GM13976 (cell line): ENCODE results near the gene FAM20C.

Source experiments
- DNase-seq: peaks from one replicate; pipeline ENCODE4 v3.0.0; 2012; ENCODE audit warnings: low spot score
- in situ Hi-C: fragments of 300-500 bp; cut with MboI; formaldehyde crosslinking; loops from one replicate; pipeline ENCODE4 v1.12.0; 2022; ENCODE audit warnings: low sequenced_read_pairs, mixed read lengths, inconsistent platforms; ENCODE audit not compliant: unreplicated experiment
- TF ChIP-seq, protein P1 (sequence below): IDR thresholded peaks from 2 replicates; pipeline ENCODE4 v1.5.1; 2012; ENCODE audit warnings: borderline replicate concordance, mild to moderate bottlenecking; ENCODE audit not compliant: insufficient read depth; ENCODE audit errors: extremely low read depth, missing control alignments, control extremely low read depth

Gene FAM20C

DNA sequence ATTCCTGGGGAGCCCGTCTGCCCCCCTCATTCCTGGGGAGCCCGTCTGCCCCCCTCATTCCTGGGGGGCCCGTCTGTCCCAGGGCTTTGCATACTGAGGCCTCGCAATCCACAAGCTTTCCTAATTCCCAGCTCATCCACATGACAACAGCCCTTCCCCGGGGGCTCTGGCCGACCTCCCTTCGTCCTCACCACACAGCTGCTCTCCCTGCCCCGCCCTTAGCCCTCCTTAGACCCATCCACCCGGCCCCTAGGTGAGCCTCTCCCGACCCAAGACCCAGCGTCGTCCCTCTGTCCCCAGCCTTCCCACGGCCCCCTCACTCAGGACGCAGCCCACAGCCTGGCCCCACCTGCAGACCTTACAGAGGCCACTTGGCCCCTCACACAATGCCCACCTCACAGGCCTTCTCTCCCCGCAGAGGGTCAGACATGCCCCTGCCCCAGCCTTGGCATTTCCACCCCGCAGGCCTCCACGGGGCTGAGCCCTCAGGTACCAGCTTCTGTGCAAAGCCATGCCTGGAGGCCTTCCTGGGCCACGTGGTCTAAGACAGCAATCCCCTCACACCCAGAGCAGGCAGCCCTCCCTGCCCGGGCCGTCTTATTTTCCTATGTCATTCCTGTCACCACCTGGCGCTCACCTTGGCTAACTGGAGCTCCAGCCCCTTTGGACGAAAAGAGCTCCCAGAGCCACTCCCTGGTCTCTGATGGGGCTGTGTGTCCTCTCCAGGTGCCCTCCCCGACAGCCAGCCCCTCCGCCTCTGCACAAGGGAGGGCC, 3.5 kb upstream of the FAM20C start:
- in situ Hi-C loops = no loop called here
- TF ChIP-seq, protein P1, sequence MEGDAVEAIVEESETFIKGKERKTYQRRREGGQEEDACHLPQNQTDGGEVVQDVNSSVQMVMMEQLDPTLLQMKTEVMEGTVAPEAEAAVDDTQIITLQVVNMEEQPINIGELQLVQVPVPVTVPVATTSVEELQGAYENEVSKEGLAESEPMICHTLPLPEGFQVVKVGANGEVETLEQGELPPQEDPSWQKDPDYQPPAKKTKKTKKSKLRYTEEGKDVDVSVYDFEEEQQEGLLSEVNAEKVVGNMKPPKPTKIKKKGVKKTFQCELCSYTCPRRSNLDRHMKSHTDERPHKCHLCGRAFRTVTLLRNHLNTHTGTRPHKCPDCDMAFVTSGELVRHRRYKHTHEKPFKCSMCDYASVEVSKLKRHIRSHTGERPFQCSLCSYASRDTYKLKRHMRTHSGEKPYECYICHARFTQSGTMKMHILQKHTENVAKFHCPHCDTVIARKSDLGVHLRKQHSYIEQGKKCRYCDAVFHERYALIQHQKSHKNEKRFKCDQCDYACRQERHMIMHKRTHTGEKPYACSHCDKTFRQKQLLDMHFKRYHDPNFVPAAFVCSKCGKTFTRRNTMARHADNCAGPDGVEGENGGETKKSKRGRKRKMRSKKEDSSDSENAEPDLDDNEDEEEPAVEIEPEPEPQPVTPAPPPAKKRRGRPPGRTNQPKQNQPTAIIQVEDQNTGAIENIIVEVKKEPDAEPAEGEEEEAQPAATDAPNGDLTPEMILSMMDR = no peak
- DNase-seq = no peak

DNA sequence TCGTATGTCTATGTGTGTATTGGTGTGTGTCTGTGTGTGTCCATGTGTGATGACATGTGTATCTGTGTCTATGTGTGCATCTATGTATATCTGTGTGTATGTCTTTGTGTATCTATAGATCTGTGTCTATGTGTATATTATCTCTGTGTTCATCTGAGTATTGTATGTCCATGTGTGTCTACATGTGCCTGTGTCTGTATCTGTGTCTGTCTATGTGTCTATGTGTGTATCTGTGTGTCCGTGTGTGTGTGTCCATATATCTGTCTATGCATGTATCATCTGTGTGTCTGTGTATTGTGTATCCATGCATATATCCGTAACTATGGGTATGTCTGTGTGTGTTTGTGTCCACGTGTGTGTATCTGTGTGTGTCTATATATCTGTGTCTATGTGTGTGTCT, 2.7 kb upstream of the FAM20C start:
- in situ Hi-C loops = no loop called here
- no peak for DNase-seq
- TF ChIP-seq, protein P1 = no peak

DNA sequence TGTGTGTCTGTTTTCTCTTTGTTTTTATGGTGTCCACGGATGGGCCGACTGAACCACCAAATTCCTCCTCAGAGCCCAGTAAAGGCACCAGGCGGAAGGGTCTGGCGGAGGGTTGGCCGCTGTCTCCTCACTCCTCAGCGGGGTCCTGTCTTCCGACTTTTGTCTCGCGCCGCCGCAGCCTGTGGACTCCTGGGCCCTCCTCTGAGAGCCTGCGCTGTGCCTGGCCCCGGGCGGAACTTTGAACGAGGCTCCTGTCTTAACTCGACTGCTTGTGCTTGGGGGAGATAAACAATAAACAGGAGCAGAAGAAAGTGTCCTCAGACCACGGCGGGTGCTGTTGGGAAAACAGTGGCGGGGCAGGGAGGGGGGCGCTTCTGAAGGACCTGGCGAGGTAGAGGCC, 2.2 kb upstream of the FAM20C start:
- in situ Hi-C loops = no loop called here
- TF ChIP-seq, protein P1 = no peak
- no peak for DNase-seq

DNA sequence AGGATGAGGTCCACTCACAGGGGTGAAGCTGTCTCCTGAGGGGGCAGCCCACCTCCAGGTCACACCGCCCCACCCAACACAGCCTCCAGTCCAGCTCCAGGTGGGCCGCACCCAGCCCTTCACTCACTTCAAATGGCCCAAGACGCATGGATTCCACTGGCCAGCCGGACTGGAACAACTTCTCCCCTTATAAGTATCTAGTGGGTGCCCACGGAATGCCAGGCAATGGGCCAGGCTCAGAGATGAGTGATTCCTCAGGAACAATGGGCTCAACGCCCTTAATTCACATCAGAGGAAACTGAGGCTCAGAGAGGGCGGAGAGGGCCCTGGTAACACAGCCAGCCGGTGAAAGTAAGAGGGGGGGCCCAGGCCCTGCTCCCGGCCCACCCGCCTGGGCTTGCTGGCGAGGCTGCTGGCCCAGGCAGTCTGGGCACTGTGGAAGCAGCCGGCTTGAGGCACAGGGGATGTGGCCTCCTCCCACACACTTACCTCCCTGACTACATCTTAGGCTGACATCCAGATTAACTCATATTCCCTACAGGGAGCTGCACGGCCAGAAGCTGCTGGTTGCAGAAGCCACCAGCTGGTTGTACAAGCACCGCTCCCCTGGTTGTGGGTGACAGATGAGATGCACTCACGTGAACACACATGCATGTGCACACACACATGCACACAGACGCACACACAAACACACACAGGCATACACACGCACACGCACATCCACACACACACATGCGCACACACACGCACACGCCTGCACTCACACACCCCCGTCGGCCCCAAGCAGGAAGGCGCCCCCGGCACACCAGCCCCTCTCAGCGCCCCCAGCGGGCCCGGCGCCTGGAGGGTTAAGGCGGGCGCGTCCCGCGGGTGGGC, 1.0 kb upstream of the FAM20C start:
- DNase-seq = no peak
- in situ Hi-C loops = no loop called here
- TF ChIP-seq, protein P1 = no peak

DNA sequence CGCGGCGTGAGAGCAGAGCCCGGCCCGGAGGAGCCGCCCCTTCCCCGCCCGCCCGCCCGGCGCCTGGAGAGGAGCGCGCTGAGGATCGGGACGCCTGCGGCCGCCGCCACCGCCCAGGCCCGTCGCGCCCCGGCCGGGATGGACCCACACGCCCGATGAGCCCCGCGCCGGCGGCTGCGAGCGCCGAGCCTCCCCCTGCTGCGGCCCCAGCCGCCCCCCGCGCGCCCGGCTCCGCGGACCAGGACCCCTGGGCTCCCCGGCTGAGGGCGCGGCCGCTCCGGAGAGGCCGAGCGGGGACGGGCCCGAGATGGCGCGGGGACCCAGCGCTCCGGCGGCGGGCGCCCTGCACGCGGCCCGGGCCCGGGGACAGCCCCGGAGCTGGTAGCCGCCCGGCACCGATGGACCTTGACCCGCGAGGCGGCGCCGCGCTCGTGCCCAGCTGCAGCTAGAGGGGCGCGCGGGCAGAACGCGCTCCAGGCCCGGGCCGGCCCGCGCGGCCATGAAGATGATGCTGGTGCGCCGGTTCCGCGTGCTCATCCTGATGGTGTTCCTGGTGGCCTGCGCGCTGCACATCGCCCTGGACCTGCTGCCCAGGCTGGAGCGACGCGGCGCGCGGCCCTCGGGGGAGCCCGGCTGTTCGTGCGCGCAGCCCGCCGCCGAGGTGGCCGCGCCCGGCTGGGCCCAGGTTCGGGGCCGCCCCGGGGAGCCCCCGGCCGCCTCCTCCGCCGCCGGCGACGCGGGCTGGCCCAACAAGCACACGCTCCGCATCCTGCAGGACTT, 520 bp downstream of the FAM20C start:
- DNase-seq = no peak
- in situ Hi-C loops = no loop called here
- TF ChIP-seq, protein P1 = no peak
